ENCODE measurements around the gene RAB4A. TPM values are rescaled to one million over a fixed set of nuclear protein-coding genes. Genes with fewer than 3 reads are reported as not detected.

The RAB4A gene
- total and polyA plus RNA-seq, 2 of the 13 experiments (the other 11 are each of a cell fraction or from before 2014, with no cell fraction given), result 56.0 to 80.1 TPM

DNA sequence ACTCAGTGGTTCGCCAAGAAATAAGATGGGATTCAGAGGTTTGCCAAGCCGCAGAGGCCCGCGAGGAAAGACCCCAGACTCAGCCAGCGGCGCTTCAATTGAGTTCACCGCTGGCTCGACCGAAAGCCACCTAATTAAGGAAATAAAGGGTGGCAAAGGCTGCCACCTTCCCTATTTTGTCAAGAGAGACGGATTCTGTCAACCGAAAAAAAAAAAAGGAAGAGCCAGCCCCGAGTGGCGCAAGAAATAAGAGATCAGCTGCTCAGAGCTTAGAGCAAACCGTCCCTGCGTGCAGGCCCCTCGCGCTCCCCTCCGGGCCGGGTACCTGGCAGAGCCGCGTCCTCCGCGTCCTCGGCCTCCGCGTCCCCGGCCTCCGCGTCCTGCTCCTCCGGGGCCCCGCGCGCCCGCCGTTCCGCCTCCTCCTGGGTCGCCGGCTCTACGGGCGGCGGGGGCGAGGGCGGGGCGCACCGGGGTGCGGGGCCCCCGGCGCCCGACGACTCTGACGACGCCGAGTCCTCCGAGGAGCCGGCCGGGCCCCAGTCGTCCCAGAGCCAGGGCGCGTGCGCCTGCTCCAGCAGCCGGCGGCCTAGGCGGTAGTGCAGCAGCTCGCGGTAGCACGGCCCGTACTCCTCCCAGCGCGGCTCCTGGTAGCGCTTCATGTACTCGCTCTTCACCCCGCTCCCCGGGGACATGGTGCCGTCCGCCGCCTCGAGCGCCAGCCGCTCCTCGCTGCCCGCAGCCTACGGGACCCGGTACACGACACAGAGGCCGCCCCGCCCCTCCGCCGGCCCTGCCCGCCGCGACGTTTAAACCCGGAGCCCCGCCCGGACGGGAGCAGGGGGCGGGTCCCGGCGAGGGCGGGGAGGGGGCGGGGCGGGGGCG, 71.1 kb downstream of the RAB4A start (continued):
- no peak for TF ChIP-seq GMEB2 (CRISPR knock-in tag; IDR thresholded peaks at IDR 0.05; ENCODE audit: low read depth)
- TF ChIP-seq, protein P1, sequence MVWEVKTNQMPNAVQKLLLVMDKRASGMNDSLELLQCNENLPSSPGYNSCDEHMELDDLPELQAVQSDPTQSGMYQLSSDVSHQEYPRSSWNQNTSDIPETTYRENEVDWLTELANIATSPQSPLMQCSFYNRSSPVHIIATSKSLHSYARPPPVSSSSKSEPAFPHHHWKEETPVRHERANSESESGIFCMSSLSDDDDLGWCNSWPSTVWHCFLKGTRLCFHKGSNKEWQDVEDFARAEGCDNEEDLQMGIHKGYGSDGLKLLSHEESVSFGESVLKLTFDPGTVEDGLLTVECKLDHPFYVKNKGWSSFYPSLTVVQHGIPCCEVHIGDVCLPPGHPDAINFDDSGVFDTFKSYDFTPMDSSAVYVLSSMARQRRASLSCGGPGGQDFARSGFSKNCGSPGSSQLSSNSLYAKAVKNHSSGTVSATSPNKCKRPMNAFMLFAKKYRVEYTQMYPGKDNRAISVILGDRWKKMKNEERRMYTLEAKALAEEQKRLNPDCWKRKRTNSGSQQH (CRISPR knock-in tag; IDR thresholded peaks at IDR 0.05; ENCODE audit: low read depth), result no peak
- TF ChIP-seq ZNF773 (CRISPR knock-in tag; IDR thresholded peaks at IDR 0.05; ENCODE audit: borderline replicate concordance), result no peak
- TF ChIP-seq SP2 (CRISPR knock-in tag; IDR thresholded peaks at IDR 0.05), result 0 out of 2 replicates have a peak, but pooled peaks have one; percentile 32
- TF ChIP-seq ZNF235 (CRISPR knock-in tag; IDR thresholded peaks at IDR 0.05; ENCODE audit: borderline replicate concordance), result no peak
- TF ChIP-seq POGK (CRISPR knock-in tag; conservative IDR thresholded peaks at IDR 0.05), result peak; percentile 63; the same call in 1 of the 2 replicates
- 0 out of 2 replicates have a peak, but pooled peaks have one; percentile 13 for TF ChIP-seq MEIS1 (CRISPR knock-in tag; IDR thresholded peaks at IDR 0.05; ENCODE audit: borderline replicate concordance)
- TF ChIP-seq, protein P2, sequence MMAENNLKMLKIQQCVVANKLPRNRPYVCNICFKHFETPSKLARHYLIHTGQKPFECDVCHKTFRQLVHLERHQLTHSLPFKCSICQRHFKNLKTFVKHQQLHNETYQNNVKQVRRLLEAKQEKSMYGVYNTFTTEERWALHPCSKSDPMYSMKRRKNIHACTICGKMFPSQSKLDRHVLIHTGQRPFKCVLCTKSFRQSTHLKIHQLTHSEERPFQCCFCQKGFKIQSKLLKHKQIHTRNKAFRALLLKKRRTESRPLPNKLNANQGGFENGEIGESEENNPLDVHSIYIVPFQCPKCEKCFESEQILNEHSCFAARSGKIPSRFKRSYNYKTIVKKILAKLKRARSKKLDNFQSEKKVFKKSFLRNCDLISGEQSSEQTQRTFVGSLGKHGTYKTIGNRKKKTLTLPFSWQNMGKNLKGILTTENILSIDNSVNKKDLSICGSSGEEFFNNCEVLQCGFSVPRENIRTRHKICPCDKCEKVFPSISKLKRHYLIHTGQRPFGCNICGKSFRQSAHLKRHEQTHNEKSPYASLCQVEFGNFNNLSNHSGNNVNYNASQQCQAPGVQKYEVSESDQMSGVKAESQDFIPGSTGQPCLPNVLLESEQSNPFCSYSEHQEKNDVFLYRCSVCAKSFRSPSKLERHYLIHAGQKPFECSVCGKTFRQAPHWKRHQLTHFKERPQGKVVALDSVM (CRISPR knock-in tag; IDR thresholded peaks at IDR 0.05), result peak; percentile 98
- peak; percentile 42; the same call in 1 of the 2 replicates for TF ChIP-seq ETV5 (CRISPR knock-in tag; IDR thresholded peaks at IDR 0.05; ENCODE audit: borderline replicate concordance)
- peak; percentile 66; the same call in 1 of the 2 replicates for TF ChIP-seq ZNF687 (CRISPR knock-in tag; IDR thresholded peaks at IDR 0.05)
- no peak for TF ChIP-seq HHEX (CRISPR knock-in tag; IDR thresholded peaks at IDR 0.05)
- TF ChIP-seq TARDBP (CRISPR knock-in tag; IDR thresholded peaks at IDR 0.05), result no peak
- TF ChIP-seq POLR2A (IDR thresholded peaks at IDR 0.05; ENCODE audit: insufficient read depth in 1 of 2, low read depth in 2 of 2, low read length in 2 of 2), result peak; percentile 48 to 79; a peak in 3 of 4 replicates

Data from HepG2 (cell line).